ENCODE measurements around the gene ABLIM3. TPM values are rescaled to one million over a fixed set of nuclear protein-coding genes. Genes with fewer than 3 reads are reported as not detected.
A peak's percentile ranks its signal among the peaks of the same experiment; 100 is the strongest.
"Not testable (repeated sequence)": the region's sequence is repeated elsewhere in the genome, so short reads cannot be mapped to it uniquely, and the experiment has no call there.

The ABLIM3 gene
- total RNA-seq, 4 donors from 2014 or later = 10.5 to 30.4 (median 22.3) TPM

DNA sequence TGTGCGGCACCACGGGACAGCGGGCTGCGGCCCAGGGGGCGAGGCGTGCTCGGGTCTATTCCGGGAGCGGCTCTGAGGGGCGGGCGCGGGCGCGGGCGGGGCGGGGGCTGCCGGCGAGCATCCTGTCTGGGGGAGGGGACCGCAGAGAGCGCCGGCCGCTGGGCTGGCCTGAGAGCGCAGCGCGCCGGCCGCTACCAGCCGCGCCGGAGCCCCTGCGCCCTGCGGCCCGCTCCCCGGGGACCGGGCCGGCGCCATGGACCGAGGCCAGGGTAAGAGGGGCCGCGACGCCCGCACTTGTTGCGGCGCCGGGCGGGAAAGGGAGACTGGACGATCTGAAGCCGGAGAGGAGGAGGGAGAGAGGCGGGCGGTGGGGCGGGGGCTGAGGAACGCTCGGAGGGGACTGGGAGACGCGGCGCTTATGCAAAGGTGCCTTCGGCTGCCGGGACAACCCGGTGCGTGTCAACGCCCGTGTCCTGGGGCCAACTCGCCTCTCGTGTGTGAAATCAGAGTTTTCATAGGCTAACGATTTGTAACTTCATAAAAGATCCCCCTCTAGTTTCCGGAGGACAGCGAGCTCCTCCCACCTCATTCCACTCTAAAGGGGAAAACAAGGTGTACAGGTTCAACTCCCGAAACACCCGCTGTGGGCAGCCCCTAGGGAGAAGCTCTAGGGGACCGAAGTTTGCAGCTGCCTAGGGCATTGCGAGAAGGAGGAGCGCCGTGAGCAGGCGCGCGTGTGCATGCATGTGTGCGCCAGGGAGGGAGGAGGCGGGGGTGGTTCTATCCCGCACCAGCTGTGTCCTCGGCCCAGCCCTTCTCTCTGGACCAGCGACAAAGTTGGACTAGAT is 130.6 kb downstream of the ABLIM3 start, which contains the start of gene AFAP1L1:
Gene AFAP1L1 (plus strand): TSS at position 144 of the 848 bp plus-strand sequence. CDS start 110 bp downstream, at position 254.
- no peaks in the 10 kb centered on the region for H3K36me3 ChIP-seq
- peak in 1 of 2 donors; percentile 18 for TF ChIP-seq POLR2A (IDR thresholded peaks at IDR 0.05)
- TF ChIP-seq, protein P1, sequence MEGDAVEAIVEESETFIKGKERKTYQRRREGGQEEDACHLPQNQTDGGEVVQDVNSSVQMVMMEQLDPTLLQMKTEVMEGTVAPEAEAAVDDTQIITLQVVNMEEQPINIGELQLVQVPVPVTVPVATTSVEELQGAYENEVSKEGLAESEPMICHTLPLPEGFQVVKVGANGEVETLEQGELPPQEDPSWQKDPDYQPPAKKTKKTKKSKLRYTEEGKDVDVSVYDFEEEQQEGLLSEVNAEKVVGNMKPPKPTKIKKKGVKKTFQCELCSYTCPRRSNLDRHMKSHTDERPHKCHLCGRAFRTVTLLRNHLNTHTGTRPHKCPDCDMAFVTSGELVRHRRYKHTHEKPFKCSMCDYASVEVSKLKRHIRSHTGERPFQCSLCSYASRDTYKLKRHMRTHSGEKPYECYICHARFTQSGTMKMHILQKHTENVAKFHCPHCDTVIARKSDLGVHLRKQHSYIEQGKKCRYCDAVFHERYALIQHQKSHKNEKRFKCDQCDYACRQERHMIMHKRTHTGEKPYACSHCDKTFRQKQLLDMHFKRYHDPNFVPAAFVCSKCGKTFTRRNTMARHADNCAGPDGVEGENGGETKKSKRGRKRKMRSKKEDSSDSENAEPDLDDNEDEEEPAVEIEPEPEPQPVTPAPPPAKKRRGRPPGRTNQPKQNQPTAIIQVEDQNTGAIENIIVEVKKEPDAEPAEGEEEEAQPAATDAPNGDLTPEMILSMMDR (IDR thresholded peaks at IDR 0.05) = no peak
- 0 to 1% methylated on average over 8 to 46 of the region's 81 CpGs for WGBS, 2 donors
- no peaks in the 10 kb centered on the region for H3K27me3 ChIP-seq
- peak within 1 kb of the TSS; percentile 47 to 79 (median 76) for H3K27ac ChIP-seq
- intact Hi-C loops (cut with DNase I) = no loop called here
- H3K4me1 ChIP-seq = peaks cover 6 to 13% of the 10 kb centered on the region in 2 donors
- H3K9me3 ChIP-seq = no peaks in the 10 kb centered on the region
- DNase-seq = peak; percentile 48 to 51
- H3K4me3 ChIP-seq (replicated peaks in 1 of 3) = peak within 1 kb of the TSS; percentile 29 to 35 (median 32)

DNA sequence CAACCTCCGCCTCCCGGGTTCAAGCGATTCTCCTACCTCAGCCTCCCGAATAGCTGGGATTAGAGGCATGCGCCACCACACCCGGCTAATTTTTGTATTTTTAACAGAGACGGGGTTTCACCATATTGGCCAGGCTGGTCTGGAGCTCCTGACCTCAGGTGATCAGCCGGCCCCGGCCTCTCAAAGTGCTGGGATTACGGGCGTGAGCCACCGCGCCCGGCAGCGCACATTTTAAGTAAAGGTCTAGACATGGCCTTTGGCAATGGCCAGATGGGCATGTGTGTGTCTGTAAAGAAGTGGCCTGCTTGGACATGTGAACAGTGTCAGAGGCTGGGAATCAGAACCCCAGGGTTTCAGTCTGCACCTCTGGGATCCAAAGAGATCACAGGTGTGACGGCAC is 131.5 kb downstream of the ABLIM3 start:
- H3K27ac ChIP-seq = peak overlapping the region in 2 of 3 donors; percentile 76 to 79
- peaks cover 6 to 13% of the 10 kb centered on the region in 2 donors for H3K4me1 ChIP-seq
- H3K9me3 ChIP-seq; DNase-seq; H3K27me3 ChIP-seq; H3K36me3 ChIP-seq; intact Hi-C loops (cut with DNase I): not testable (repeated sequence)
- H3K4me3 ChIP-seq (replicated peaks in 1 of 3) = peak overlapping the region in 1 of 3 donors; percentile 32
- 33% methylated on average over 16 of the region's 16 CpGs for WGBS, 2 donors

DNA sequence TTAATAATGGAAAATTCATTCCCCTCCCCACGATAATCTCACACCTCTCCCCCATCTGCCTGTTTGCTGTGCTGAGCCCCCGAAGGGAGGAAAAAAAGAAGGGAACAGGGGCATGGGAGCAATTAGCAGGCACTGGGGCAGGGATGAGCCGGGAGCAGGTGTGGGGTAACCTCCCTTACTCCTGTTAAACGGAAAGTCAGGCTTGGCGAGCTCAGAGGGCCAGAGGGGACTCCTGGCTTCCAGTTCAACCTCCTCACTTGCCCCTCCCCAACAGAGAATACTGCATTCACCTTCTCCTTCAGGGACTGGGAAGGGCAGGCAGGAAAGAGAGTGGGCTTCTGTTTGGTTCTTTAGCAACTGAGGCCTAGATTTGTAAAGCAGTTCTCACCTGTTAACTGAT is 131.9 kb downstream of the ABLIM3 start:
- no peaks in the 10 kb centered on the region for H3K9me3 ChIP-seq
- no peaks in the 10 kb centered on the region for H3K36me3 ChIP-seq
- DNase-seq = no peak
- no peaks in the 10 kb centered on the region for H3K27me3 ChIP-seq
- WGBS, 2 donors = 36 to 66% methylated on average over 5 of the region's 5 CpGs
- peak overlapping the region in 1 of 3 donors; percentile 32 for H3K4me3 ChIP-seq (replicated peaks in 1 of 3)
- TF ChIP-seq, protein P1 (IDR thresholded peaks at IDR 0.05) = no peak
- TF ChIP-seq POLR2A (IDR thresholded peaks at IDR 0.05) = no peak
- intact Hi-C loops (cut with DNase I) = no loop called here
- peak overlapping the region in 2 of 3 donors; percentile 8 to 76 for H3K27ac ChIP-seq
- H3K4me1 ChIP-seq = peaks cover 6 to 13% of the 10 kb centered on the region in 2 donors

DNA sequence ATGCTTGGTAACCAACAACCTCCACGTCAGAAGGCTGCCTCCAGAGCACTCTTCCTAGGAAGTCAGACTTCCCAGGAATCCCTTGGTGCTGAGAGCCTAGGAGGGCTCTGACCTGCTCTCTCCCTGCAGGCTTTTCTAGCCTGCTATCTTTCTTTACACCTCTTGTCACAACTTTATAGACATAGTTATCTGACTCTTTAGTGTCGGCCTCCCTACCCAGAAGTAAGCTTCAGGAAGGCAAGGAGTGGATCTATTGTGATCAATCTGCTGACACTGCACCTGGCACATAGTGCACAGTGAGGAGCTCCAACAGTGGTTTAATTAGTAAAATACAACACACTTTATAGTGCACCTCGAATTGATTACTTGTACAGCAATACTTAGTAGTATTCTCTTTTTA is 132.7 kb downstream of the ABLIM3 start:
- 62 to 70% methylated on average over 3 of the region's 3 CpGs for WGBS, 2 donors
- Histone ChIP-seq H3K4me1 (peaks cover 6 to 13% of the 10 kb centered on the region in 2 donors), H3K27ac (peak overlapping the region in 1 of 3 donors; percentile 8), H3K4me3 (replicated peaks in 1 of 3) (no peak overlapping the region), H3K9me3 (no peaks in the 10 kb centered on the region), H3K27me3 (no peaks in the 10 kb centered on the region), H3K36me3 (no peaks in the 10 kb centered on the region)
- TF ChIP-seq, protein P1 (IDR thresholded peaks at IDR 0.05) = no peak
- no peak for TF ChIP-seq POLR2A (IDR thresholded peaks at IDR 0.05)
- DNase-seq = no peak
- intact Hi-C loops (cut with DNase I) = no loop called here

DNA sequence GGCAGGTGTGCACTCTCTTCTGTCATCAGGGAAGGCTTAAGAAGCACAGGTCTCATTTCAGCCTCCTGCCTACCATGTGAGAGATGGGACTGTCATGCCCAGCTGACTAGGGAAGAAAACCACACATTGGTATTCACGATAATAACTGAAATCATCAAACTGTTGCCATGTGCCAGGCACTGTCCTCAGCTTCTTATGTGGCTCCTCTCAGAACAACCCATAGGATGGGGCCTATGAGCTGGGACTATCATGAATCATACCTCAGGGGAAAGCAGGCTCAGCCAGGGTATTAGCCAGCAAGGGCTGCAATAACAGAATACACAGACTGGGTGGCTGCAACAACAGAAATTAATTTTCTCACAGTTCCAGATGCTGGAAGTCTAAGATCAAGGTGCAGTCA is 133.6 kb downstream of the ABLIM3 start:
- no peak overlapping the region for H3K27ac ChIP-seq
- intact Hi-C loops (cut with DNase I) = no loop called here
- WGBS, 2 donors = 90 to 95% methylated on average over 1 of the region's 1 CpG

More for the DNA sequence above, 133.6 kb downstream of the ABLIM3 start:
- Histone ChIP-seq H3K36me3 (no peaks in the 10 kb centered on the region), H3K4me3 (replicated peaks in 1 of 3) (no peak overlapping the region), H3K4me1 (peaks cover 6 to 13% of the 10 kb centered on the region in 2 donors), H3K27me3 (no peaks in the 10 kb centered on the region), H3K9me3 (no peaks in the 10 kb centered on the region)
- no peak for DNase-seq
- TF ChIP-seq, protein P1 (IDR thresholded peaks at IDR 0.05) = no peak
- TF ChIP-seq POLR2A (IDR thresholded peaks at IDR 0.05) = no peak

All from thyroid gland (tissue), 4 donors.